GM12878 (cell line): ENCODE measurements around the gene RARA. TPM values are rescaled to one million over a fixed set of nuclear protein-coding genes. Genes with fewer than 3 reads are reported as not detected.

ENCODE experiments used
- ATAC-seq: fragments of 200-7000 bp; cut with Tn5 transposase; 3 replicates; pipeline ENCODE4 v1.9.1; 2020; ENCODE audit warnings: mild to moderate bottlenecking, moderate library complexity
- BruUV-seq: library from RNA; stranded (reverse); fragments of 400-500 nt; replicated peaks from 2 replicates; lab custom pipeline; 2021; lab: Mats Ljungman, UMichigan
- CTCF ChIA-PET: fragments of 300-600 bp; sonication (Branson Sonifier 250); formaldehyde crosslinking; extraction: SDS; loops from one replicate; lab custom pipeline; 2021; ENCODE audit warnings: inconsistent platforms; lab: Yijun Ruan, JAX
- POLR2A ChIA-PET: fragments of 350-600 bp; formaldehyde crosslinking; extraction: SDS; loops from one replicate; lab custom pipeline; 2021; ENCODE audit warnings: inconsistent platforms; lab: Charles Lee
- RAD21 ChIA-PET: fragments of 300-600 bp; sonication (Branson Sonifier 250); formaldehyde crosslinking; loops from one replicate; lab custom pipeline; 2023; ENCODE audit warnings: antibody characterized with exemption; ENCODE audit not compliant: unreplicated experiment; lab: Charles Lee
- SMC1A ChIA-PET: fragments of 300-600 bp; sonication (Branson Sonifier 250); formaldehyde crosslinking; loops from one replicate; lab custom pipeline; 2023; ENCODE audit not compliant: unreplicated experiment, uncharacterized antibody; lab: Charles Lee
- DNase-seq: peaks from one replicate; pipeline ENCODE4 v3.0.0-alpha.2; 2011; ENCODE audit warnings: low read depth, low spot score
- FAIRE-seq: peaks from 3 replicates; lab custom pipeline; 2011; peaks lifted over from hg19 to GRCh38; lab: Jason Lieb, UNC
- H2AFZ ChIP-seq: 2 replicates; pipeline ENCODE4 v1.6.0; 2011; ENCODE audit warnings: low read depth, low read length, control low read depth; ENCODE audit not compliant: control insufficient read depth
- H3K27ac ChIP-seq: 2 replicates; pipeline ENCODE4 v1.5.1; 2011; ENCODE audit warnings: control low read depth; ENCODE audit not compliant: control insufficient read depth, insufficient read depth
- H3K27me3 ChIP-seq, 2 experiments: replicated peaks in 1 of 2; 2 replicates each; pipeline versions ENCODE4 v1.6.0 to v1.6.1; 2011; ENCODE audit warnings: low read length in 1 of 2; ENCODE audit not compliant: control insufficient read depth in 2 of 2, insufficient read depth in 2 of 2
- H3K36me3 ChIP-seq, 2 experiments: 2 replicates each; pipeline ENCODE4 v1.5.1; 2011; ENCODE audit warnings: low read length in 1 of 2; ENCODE audit not compliant: control insufficient read depth in 2 of 2, insufficient read depth in 2 of 2
- H3K4me1 ChIP-seq: 2 replicates; pipeline ENCODE4 v1.6.1; 2011; ENCODE audit warnings: mild to moderate bottlenecking, low read length, moderate library complexity, mixed read lengths; ENCODE audit not compliant: control insufficient read depth, insufficient read depth
- H3K4me2 ChIP-seq: 2 replicates; pipeline ENCODE4 v1.6.0; 2011; ENCODE audit warnings: control low read depth; ENCODE audit not compliant: control insufficient read depth, insufficient read depth
- H3K4me3 ChIP-seq: fragments of 200-600 bp; sonication (generic); 2 replicates; pipeline ENCODE4 v1.5.1; 2016
- H3K79me2 ChIP-seq: 2 replicates; pipeline ENCODE4 v1.6.0; 2011; ENCODE audit warnings: low read length; ENCODE audit not compliant: control insufficient read depth, insufficient read depth
- H3K9ac ChIP-seq: 2 replicates; pipeline ENCODE4 v1.8.0; 2011; ENCODE audit warnings: low read length, control low read depth, mixed read lengths; ENCODE audit not compliant: control insufficient read depth, insufficient read depth
- H3K9me3 ChIP-seq: replicated peaks from 3 replicates; pipeline ENCODE4 v1.5.1; 2011; ENCODE audit warnings: mild to moderate bottlenecking, low read length; ENCODE audit not compliant: control insufficient read depth, insufficient read depth
- H4K20me1 ChIP-seq: 2 replicates; pipeline ENCODE4 v1.6.0; 2011; ENCODE audit not compliant: control insufficient read depth, insufficient read depth
- ASH2L ChIP-seq: fragments of 300-600, 200-600 bp; sonication (generic); IDR thresholded peaks from 2 replicates; pipeline ENCODE4 v1.6.1; 2017; ENCODE audit warnings: low read depth, mild to moderate bottlenecking, borderline replicate concordance
- IRF4 ChIP-seq: IDR thresholded peaks from 2 replicates; pipeline ENCODE4 v1.6.1; 2011; ENCODE audit warnings: low read depth, low read length
- MYB ChIP-seq: fragments of 150-350 bp; IDR thresholded peaks from 2 replicates; pipeline ENCODE4 v1.6.1; 2014; ENCODE audit warnings: mild to moderate bottlenecking, low read depth, low read length, borderline replicate concordance
- PAX5 ChIP-seq: IDR thresholded peaks from 2 replicates; pipeline ENCODE4 v1.6.1; 2011; ENCODE audit warnings: low read depth, low read length, borderline replicate concordance
- POLR2A ChIP-seq: IDR thresholded peaks from 2 replicates; pipeline ENCODE4 v1.6.1; 2011; ENCODE audit warnings: low read depth, mild to moderate bottlenecking, low read length
- POLR2AphosphoS5 ChIP-seq: IDR thresholded peaks from 2 replicates; pipeline ENCODE4 v1.6.1; 2011; ENCODE audit warnings: mild to moderate bottlenecking, low read length, inconsistent platforms
- RB1 ChIP-seq: fragments of 450-650 bp; formaldehyde crosslinking; IDR thresholded peaks from 2 replicates; pipeline ENCODE4 v1.6.1; 2017; ENCODE audit warnings: mild to moderate bottlenecking, borderline replicate concordance
- RFX5 ChIP-seq: IDR thresholded peaks from 2 replicates; pipeline ENCODE4 v1.6.1; 2011; ENCODE audit warnings: low read depth, low read length, improper control_type of control experiment
- ZBTB40 ChIP-seq: fragments of 450-650 bp; IDR thresholded peaks from 2 replicates; pipeline ENCODE4 v1.6.1; 2016; ENCODE audit warnings: mild to moderate bottlenecking, moderate library complexity, borderline replicate concordance
- ZSCAN29 ChIP-seq: fragments of 450-650 bp; IDR thresholded peaks from 2 replicates; pipeline ENCODE4 v1.6.1; 2017; ENCODE audit warnings: mild to moderate bottlenecking, moderate library complexity
- WGBS: methylation state at CpG from one replicate; pipeline ENCODE4 v1.1.6; 2016; ENCODE audit warnings: low lambda C conversion rate; ENCODE audit not compliant: insufficient replicate concordance, insufficient coverage; ENCODE audit errors: missing lambda C conversion rate; 5-methylcytosine and 5-hydroxymethylcytosine counted together
- in situ Hi-C: fragments of 300-500 bp; cut with MboI; formaldehyde crosslinking; loops from 9 replicates; pipeline ENCODE4 v1.14.3; 2018; ENCODE audit warnings: mixed read lengths
- intact Hi-C: fragments of 100-400 bp; cut with micrococcal nuclease; formaldehyde crosslinking; loops from one replicate; pipeline ENCODE4 v1.14.2; 2022; ENCODE audit not compliant: unreplicated experiment
- polyA plus RNA-seq, 11 experiments: library from polyadenylated mRNA; depleted of rRNA in 4 of 11; unstranded in 6 of 11; stranded (reverse) in 5 of 11; fragments of >200 nt; fragmentation: Nextera tagmentation in 4 of 11; fragmentation: Illumina TruSeq in 1 of 11; extraction: Ambion mirVana in 4 of 11; extraction: Trizol in 1 of 11; gene quantifications; 1 replicate in 1 of 11; 2 replicates in 10 of 11; pipeline versions ENCODE4 v1.2.1 to v1.2.3, GENCODE V29; 2011 to 2016; ENCODE audit warnings: inconsistent platforms in 2 of 11, missing spikeins in 2 of 11, low read depth in 1 of 11
- total RNA-seq, 4 experiments: library from RNA; depleted of rRNA in 3 of 4; stranded (reverse); fragments of >200 nt in 3 of 4; fragmentation: Illumina TruSeq in 1 of 4; extraction: Trizol in 1 of 4; gene quantifications; 2 replicates each; pipeline versions ENCODE4 v1.2.1 to v1.2.3, GENCODE V29; 2013 to 2021
- TF ChIP-seq, protein P1 (sequence below), 3 experiments: IDR thresholded peaks in 2 of 3; conservative IDR thresholded peaks in 1 of 3; 2 replicates each; pipeline ENCODE4 v1.5.1; 2011; ENCODE audit warnings: low read depth in 3 of 3, low read length in 3 of 3, mild to moderate bottlenecking in 3 of 3, control low read depth in 2 of 3, moderate library complexity in 2 of 3, inconsistent platforms in 1 of 3, mixed read lengths in 1 of 3; ENCODE audit not compliant: control insufficient read depth in 2 of 3, insufficient read depth in 1 of 3; ENCODE audit errors: extremely low read depth in 1 of 3
- TF ChIP-seq, protein P2 (sequence below): IDR thresholded peaks from 2 replicates; pipeline ENCODE4 v1.6.1; 2011; ENCODE audit warnings: borderline replicate concordance, low read depth, mild to moderate bottlenecking, moderate library complexity, low read length; ENCODE audit not compliant: insufficient read depth, poor library complexity, severe bottlenecking
- TF ChIP-seq, protein P3 (sequence below): IDR thresholded peaks from 2 replicates; pipeline ENCODE4 v1.6.1; 2012; ENCODE audit warnings: low read length, inconsistent platforms

Gene RARA
- total and polyA plus RNA-seq, 10 of the 15 experiments (the other 5 are each of a cell fraction or from before 2014, with no cell fraction given), result 0.13 to 33.6 (median 13.6) TPM

DNA sequence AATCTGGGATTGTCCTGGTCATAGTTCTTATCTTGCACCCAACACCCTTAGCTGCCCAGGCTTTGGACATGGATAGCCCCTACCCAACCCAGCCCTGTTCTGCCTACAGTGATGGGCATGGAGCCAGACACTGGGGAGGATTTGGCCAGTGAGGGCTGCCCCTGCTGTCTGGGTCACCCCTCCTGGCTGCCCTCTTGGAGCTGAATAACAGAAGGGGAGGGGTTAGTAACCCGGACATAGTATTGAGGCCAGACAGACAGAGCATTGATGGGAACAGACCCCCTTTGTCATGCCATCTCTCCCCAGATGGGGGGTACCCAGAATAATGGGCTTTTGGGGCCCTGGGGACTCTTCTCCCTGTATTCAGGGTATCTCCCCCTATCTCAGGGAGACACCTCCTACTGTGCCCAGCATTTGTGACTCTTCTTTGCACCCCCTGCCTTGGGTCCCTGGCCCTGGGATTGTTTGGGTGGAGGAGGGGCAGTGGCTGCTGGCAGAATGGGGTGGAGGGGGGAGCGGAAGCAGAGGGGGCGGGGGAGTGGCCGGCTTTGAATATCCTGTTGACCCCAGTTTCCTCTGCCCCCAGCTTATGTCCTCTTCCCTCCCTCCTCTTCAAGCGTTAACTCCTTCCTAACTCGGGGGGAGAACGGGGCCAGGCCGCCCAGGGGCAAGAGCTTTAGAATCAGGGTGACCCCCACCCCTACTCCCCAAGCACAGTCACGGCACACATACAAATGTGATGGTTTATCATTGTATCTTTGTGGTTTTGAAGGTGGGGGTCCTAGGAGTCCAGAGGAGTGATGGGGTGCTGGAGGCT, 38.5 kb downstream of the RARA start (continued):
- TF ChIP-seq, protein P1, sequence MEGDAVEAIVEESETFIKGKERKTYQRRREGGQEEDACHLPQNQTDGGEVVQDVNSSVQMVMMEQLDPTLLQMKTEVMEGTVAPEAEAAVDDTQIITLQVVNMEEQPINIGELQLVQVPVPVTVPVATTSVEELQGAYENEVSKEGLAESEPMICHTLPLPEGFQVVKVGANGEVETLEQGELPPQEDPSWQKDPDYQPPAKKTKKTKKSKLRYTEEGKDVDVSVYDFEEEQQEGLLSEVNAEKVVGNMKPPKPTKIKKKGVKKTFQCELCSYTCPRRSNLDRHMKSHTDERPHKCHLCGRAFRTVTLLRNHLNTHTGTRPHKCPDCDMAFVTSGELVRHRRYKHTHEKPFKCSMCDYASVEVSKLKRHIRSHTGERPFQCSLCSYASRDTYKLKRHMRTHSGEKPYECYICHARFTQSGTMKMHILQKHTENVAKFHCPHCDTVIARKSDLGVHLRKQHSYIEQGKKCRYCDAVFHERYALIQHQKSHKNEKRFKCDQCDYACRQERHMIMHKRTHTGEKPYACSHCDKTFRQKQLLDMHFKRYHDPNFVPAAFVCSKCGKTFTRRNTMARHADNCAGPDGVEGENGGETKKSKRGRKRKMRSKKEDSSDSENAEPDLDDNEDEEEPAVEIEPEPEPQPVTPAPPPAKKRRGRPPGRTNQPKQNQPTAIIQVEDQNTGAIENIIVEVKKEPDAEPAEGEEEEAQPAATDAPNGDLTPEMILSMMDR (IDR thresholded peaks at IDR 0.05 in 2 of 3, conservative IDR thresholded peaks at IDR 0.05 in 1 of 3; ENCODE audit: control insufficient read depth in 2 of 3, extremely low read depth in 1 of 3, insufficient read depth in 1 of 3, low read depth in 3 of 3, low read length in 3 of 3), result no peak
- TF ChIP-seq, all 136 proteins: peak for 0

DNA sequence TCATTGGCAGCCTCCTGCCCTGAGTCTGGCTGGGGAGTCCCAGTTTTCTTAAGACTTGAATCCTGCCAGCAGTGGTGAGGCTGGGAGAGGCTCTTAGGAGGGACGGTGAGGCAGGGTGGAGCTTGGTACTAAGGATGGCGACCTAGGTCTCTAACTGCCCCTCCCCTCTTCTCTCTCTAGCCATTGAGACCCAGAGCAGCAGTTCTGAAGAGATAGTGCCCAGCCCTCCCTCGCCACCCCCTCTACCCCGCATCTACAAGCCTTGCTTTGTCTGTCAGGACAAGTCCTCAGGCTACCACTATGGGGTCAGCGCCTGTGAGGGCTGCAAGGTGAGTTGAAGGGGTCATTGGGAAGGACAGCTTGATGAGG, 39.1 kb downstream of the RARA start:
- no peaks in the 10 kb centered on the region for H3K9me3 ChIP-seq
- WGBS, result 61% methylated on average over 5 of the region's 5 CpGs
- no peak for DNase-seq
- CTCF ChIA-PET, result interaction anchor here (0.9 to 1.2 kb wide), 3 partner anchors 10 to 46 kb away, joined by 3 to 4 read pairs (median 3); no protein-coding TSS in a partner anchor
- no peak overlapping the region for H3K4me2 ChIP-seq
- H3K79me2 ChIP-seq, result peaks cover 35% of the 10 kb centered on the region
- POLR2A ChIA-PET, result no interaction called here
- no peak overlapping the region for H3K9ac ChIP-seq
- no peaks in the 10 kb centered on the region for H3K27me3 ChIP-seq
- in situ Hi-C loops, result no loop called here
- RAD21 ChIA-PET, result no interaction called here
- BruUV-seq, result no TSS peak
- H3K4me1 ChIP-seq, result peaks cover 41% of the 10 kb centered on the region
- no peaks in the 10 kb centered on the region for H4K20me1 ChIP-seq
- no peak overlapping the region for H3K27ac ChIP-seq
- H3K4me3 ChIP-seq, result no peak overlapping the region
- no peak for FAIRE-seq
- ATAC-seq, result no peak
- no peak overlapping the region for H2AFZ ChIP-seq
- H3K36me3 ChIP-seq, result peaks cover 14 to 40% of the 10 kb centered on the region in 2 experiments
- SMC1A ChIA-PET, result interaction anchor here (1.3 kb wide), 1 partner anchor 46 kb away, joined by 3 read pairs; no protein-coding TSS in a partner anchor
- intact Hi-C loops, result no loop called here
- TF ChIP-seq, protein P2, sequence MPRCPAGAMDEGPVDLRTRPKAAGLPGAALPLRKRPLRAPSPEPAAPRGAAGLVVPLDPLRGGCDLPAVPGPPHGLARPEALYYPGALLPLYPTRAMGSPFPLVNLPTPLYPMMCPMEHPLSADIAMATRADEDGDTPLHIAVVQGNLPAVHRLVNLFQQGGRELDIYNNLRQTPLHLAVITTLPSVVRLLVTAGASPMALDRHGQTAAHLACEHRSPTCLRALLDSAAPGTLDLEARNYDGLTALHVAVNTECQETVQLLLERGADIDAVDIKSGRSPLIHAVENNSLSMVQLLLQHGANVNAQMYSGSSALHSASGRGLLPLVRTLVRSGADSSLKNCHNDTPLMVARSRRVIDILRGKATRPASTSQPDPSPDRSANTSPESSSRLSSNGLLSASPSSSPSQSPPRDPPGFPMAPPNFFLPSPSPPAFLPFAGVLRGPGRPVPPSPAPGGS, result no peak
- no peak for TF ChIP-seq RB1
- no peak for TF ChIP-seq IRF4
- no peak for TF ChIP-seq POLR2A
- TF ChIP-seq MYB, result no peak
- TF ChIP-seq, protein P3, sequence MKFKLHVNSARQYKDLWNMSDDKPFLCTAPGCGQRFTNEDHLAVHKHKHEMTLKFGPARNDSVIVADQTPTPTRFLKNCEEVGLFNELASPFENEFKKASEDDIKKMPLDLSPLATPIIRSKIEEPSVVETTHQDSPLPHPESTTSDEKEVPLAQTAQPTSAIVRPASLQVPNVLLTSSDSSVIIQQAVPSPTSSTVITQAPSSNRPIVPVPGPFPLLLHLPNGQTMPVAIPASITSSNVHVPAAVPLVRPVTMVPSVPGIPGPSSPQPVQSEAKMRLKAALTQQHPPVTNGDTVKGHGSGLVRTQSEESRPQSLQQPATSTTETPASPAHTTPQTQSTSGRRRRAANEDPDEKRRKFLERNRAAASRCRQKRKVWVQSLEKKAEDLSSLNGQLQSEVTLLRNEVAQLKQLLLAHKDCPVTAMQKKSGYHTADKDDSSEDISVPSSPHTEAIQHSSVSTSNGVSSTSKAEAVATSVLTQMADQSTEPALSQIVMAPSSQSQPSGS, result no peak
- TF ChIP-seq PAX5, result no peak
- TF ChIP-seq ZBTB40, result no peak
- TF ChIP-seq RFX5, result no peak
- TF ChIP-seq POLR2AphosphoS5, result no peak
- TF ChIP-seq ASH2L, result no peak
- TF ChIP-seq ZSCAN29, result no peak
